H9 (cell line): ENCODE data around the gene RGS9. TPM values are rescaled to one million over a fixed set of nuclear protein-coding genes. Genes with fewer than 3 reads are reported as not detected.

Experiments
- DNase-seq: peaks from one replicate; pipeline ENCODE4 v3.0.0-alpha.2; 2017
- H2AFZ ChIP-seq: one replicate; pipeline ENCODE4 v1.6.1; 2013; ENCODE audit warnings: mild to moderate bottlenecking, low read length, control low read depth, moderate library complexity
- H2AK5ac ChIP-seq: 2 replicates; pipeline ENCODE4 v1.6.1; 2013; ENCODE audit warnings: low read length, control low read depth, mixed read lengths; ENCODE audit not compliant: insufficient read length
- H2BK120ac ChIP-seq: one replicate; pipeline ENCODE4 v1.6.1; 2013; ENCODE audit warnings: low read depth, mild to moderate bottlenecking, low read length, control low read depth, inconsistent platforms; ENCODE audit not compliant: poor library complexity, severe bottlenecking
- H2BK12ac ChIP-seq: 2 replicates; pipeline ENCODE4 v1.6.1; 2013; ENCODE audit warnings: low read length, control low read depth, mixed read lengths, low read depth; ENCODE audit not compliant: insufficient read length
- H2BK15ac ChIP-seq: 2 replicates; pipeline ENCODE4 v1.6.1; 2013; ENCODE audit warnings: low read depth, low read length, control low read depth
- H2BK20ac ChIP-seq: one replicate; pipeline ENCODE4 v1.6.1; 2013; ENCODE audit warnings: low read depth, mild to moderate bottlenecking, low read length, control low read depth, inconsistent platforms; ENCODE audit not compliant: poor library complexity, severe bottlenecking
- H2BK5ac ChIP-seq: 2 replicates; pipeline ENCODE4 v1.6.1; 2013; ENCODE audit warnings: low read length, control low read depth, mixed read lengths; ENCODE audit not compliant: insufficient read length
- H3K14ac ChIP-seq: 2 replicates; pipeline ENCODE4 v1.6.1; 2013; ENCODE audit warnings: low read length, control low read depth; ENCODE audit not compliant: insufficient read depth
- H3K18ac ChIP-seq: 2 replicates; pipeline ENCODE4 v1.6.1; 2013; ENCODE audit warnings: low read depth, mild to moderate bottlenecking, mixed read lengths, low read length, control low read depth; ENCODE audit not compliant: insufficient read length
- H3K23ac ChIP-seq: 2 replicates; pipeline ENCODE4 v1.6.1; 2013; ENCODE audit warnings: low read length, control low read depth, mixed read lengths, low read depth; ENCODE audit not compliant: insufficient read length
- H3K23me2 ChIP-seq: 2 replicates; pipeline ENCODE4 v1.6.1; 2013; ENCODE audit warnings: low read depth, mild to moderate bottlenecking, mixed read lengths, low read length, control low read depth; ENCODE audit not compliant: insufficient read length, poor library complexity, severe bottlenecking
- H3K27ac ChIP-seq: 2 replicates; pipeline ENCODE4 v1.5.1; 2013; ENCODE audit warnings: low read length, control low read depth, mixed read lengths, low read depth; ENCODE audit not compliant: insufficient read length
- H3K27me3 ChIP-seq: 2 replicates; pipeline ENCODE4 v1.6.1; 2013; ENCODE audit warnings: low read length, control low read depth, inconsistent platforms; ENCODE audit not compliant: insufficient read depth
- H3K4ac ChIP-seq: 2 replicates; pipeline ENCODE4 v1.6.1; 2013; ENCODE audit warnings: low read depth, mild to moderate bottlenecking, control low read depth, inconsistent platforms, low read length, moderate library complexity
- H3K4me1 ChIP-seq: 2 replicates; pipeline ENCODE4 v1.6.1; 2013; ENCODE audit warnings: low read length, control low read depth, inconsistent platforms; ENCODE audit not compliant: insufficient read depth
- H3K4me2 ChIP-seq: 2 replicates; pipeline ENCODE4 v1.6.1; 2013; ENCODE audit warnings: low read length, control low read depth, mixed read lengths; ENCODE audit not compliant: insufficient read length, insufficient read depth
- H3K56ac ChIP-seq: 2 replicates; pipeline ENCODE4 v1.6.1; 2013; ENCODE audit warnings: low read depth, mild to moderate bottlenecking, mixed read lengths, low read length, control low read depth; ENCODE audit not compliant: insufficient read length
- H3K79me1 ChIP-seq: 2 replicates; pipeline ENCODE4 v1.6.1; 2013; ENCODE audit warnings: low read depth, mild to moderate bottlenecking, moderate library complexity, low read length, control low read depth, inconsistent platforms; ENCODE audit not compliant: insufficient read depth, poor library complexity, severe bottlenecking
- H3K79me2 ChIP-seq: 2 replicates; pipeline ENCODE4 v1.6.1; 2013; ENCODE audit warnings: low read length, control low read depth, inconsistent platforms; ENCODE audit not compliant: insufficient read depth
- H3K9ac ChIP-seq: 2 replicates; pipeline ENCODE4 v1.6.1; 2013; ENCODE audit warnings: low read length, control low read depth, mixed read lengths; ENCODE audit not compliant: insufficient read length; ENCODE audit errors: extremely low read depth
- H3K9me3 ChIP-seq: one replicate; pipeline ENCODE4 v1.6.1; 2013; ENCODE audit warnings: low read depth, low read length, inconsistent platforms; ENCODE audit not compliant: control insufficient read depth
- H3T11ph ChIP-seq: one replicate; pipeline ENCODE4 v1.6.1; 2013; ENCODE audit warnings: mild to moderate bottlenecking, low read length, control low read depth, inconsistent platforms
- H4K20me1 ChIP-seq: one replicate; pipeline ENCODE4 v1.6.1; 2013; ENCODE audit not compliant: control insufficient read depth, insufficient read length, insufficient read depth
- H4K5ac ChIP-seq: 2 replicates; pipeline ENCODE4 v1.6.1; 2013; ENCODE audit warnings: low read depth, mild to moderate bottlenecking, mixed read lengths, low read length, control low read depth; ENCODE audit not compliant: insufficient read length
- H4K8ac ChIP-seq: replicated peaks from 2 replicates; pipeline ENCODE4 v1.6.1; 2013; ENCODE audit warnings: low read length, control low read depth, mixed read lengths, low read depth; ENCODE audit not compliant: insufficient read length
- H4K91ac ChIP-seq: 2 replicates; pipeline ENCODE4 v1.6.1; 2013; ENCODE audit warnings: low read depth, mild to moderate bottlenecking, moderate library complexity, mixed read lengths, low read length, control low read depth; ENCODE audit not compliant: insufficient read length
- H3K27ac Mint-ChIP-seq, 3 experiments: 2 replicates in 2 of 3; 3 replicates in 1 of 3; pipeline ENCODE4 v1.8.0; 2020 to 2021; ENCODE audit warnings: mixed read lengths in 3 of 3, mild to moderate bottlenecking in 1 of 3, moderate library complexity in 1 of 3
- H3K27me3 Mint-ChIP-seq: 2 replicates; pipeline ENCODE4 v1.8.0; 2021; ENCODE audit warnings: low read depth, mild to moderate bottlenecking, moderate library complexity, mixed read lengths
- H3K36me3 Mint-ChIP-seq, 3 experiments: 2 replicates in 2 of 3; 3 replicates in 1 of 3; pipeline ENCODE4 v1.8.0; 2020 to 2021; ENCODE audit warnings: low read depth in 3 of 3, mixed read lengths in 3 of 3; ENCODE audit not compliant: insufficient read depth in 1 of 3
- H3K4me1 Mint-ChIP-seq, 2 experiments: 2 replicates each; pipeline ENCODE4 v1.8.0; 2020; ENCODE audit warnings: mixed read lengths in 2 of 2
- H3K4me3 Mint-ChIP-seq, 2 experiments: 2 replicates in 1 of 2; 3 replicates in 1 of 2; pipeline ENCODE4 v1.8.0; 2020 to 2021; ENCODE audit warnings: mild to moderate bottlenecking in 2 of 2, mixed read lengths in 2 of 2, moderate library complexity in 1 of 2
- H3K9me3 Mint-ChIP-seq, 2 experiments: 2 replicates in 1 of 2; 3 replicates in 1 of 2; pipeline ENCODE4 v1.8.0; 2020; ENCODE audit warnings: mild to moderate bottlenecking in 2 of 2, mixed read lengths in 2 of 2, moderate library complexity in 1 of 2
- CTCF ChIP-seq: fragments of 200-600 bp; sonication (generic); conservative IDR thresholded peaks from 3 replicates; pipeline ENCODE4 v1.8.0; 2021; ENCODE audit warnings: antibody characterized with exemption, mild to moderate bottlenecking
- WGBS: extraction: QIAGEN DNeasy Blood & Tissue Kit; methylation state at CpG from one replicate; pipeline ENCODE4 v1.1.7; 2013; ENCODE audit warnings: missing lambda C conversion rate, low lambda C conversion rate, mixed read lengths; ENCODE audit not compliant: insufficient read length; ENCODE audit errors: extremely low coverage; 5-methylcytosine and 5-hydroxymethylcytosine counted together
- total RNA-seq: library from RNA; stranded (reverse); gene quantifications from 2 replicates; pipeline ENCODE4 v1.2.1, GENCODE V29; 2021

RGS9 gene
- total RNA-seq, 1 experiment from 2014 or later: 12.0 TPM

DNA sequence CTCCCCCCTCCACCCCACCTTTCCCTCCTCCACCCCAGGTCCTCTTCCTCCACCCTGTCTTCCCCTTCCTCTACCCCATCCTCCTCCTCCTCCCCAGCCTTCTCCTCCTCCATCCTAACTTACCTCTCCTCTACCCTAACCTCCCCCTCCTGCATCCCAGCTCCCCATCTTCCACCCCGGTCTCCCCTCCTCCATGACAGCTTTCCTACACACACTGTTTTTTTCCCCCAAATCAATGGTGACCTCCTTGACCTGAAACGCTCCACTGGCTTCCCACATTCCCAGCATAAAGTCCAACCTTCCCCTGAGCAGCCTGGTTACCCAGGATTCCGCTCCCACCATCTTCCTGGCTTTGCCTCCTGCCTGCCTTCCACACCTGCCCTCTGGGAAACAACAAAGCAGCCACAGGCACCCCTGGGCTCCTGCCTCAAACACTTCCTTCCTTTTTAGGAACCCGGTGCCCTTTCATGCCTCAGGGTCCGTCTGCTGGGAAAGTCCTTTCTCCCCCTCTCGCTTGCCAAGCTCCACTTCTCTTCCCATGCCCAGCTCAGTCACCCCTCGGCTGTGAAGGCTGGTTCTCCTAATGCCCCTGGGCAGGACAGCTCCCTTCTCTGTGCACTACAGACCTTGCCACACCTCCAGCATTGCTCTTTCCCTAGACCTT is 2.1 kb downstream of the RGS9 start:
- DNase-seq: no peak
- no peak overlapping the region for H4K91ac ChIP-seq
- no peak overlapping the region for H2BK12ac ChIP-seq
- no peak overlapping the region for H2BK120ac ChIP-seq
- H3K27me3 ChIP-seq: peaks cover 4% of the 10 kb centered on the region; the same call in 1 of the 2 replicates
- H4K8ac ChIP-seq: no peak overlapping the region
- no peak overlapping the region for H2AFZ ChIP-seq
- H2BK5ac ChIP-seq: no peak overlapping the region
- H3K79me2 ChIP-seq: no peaks in the 10 kb centered on the region
- Mint-ChIP-seq H3K36me3 (no peaks in the 10 kb centered on the region; a peak in 1 of 7 replicates), H3K27ac (no peak overlapping the region), H3K4me3 (peak overlapping the region in 1 of 2 experiments; percentile 12; a peak in 2 of 5 replicates), H3K4me1 (peaks cover 23 to 25% of the 10 kb centered on the region in 2 experiments), H3K27me3 (peaks cover 39% of the 10 kb centered on the region), H3K9me3 (no peaks in the 10 kb centered on the region)
- no peak overlapping the region for H3T11ph ChIP-seq
- H2BK20ac ChIP-seq: no peak overlapping the region
- WGBS: 100% methylated on average over 1 of the region's 7 CpGs
- H3K23ac ChIP-seq: no peak overlapping the region
- H3K14ac ChIP-seq: peak overlapping the region; percentile 12; the same call in 1 of the 2 replicates
- H3K4ac ChIP-seq: no peak overlapping the region
- no peaks in the 10 kb centered on the region for H4K20me1 ChIP-seq
- H3K23me2 ChIP-seq: peaks cover 4% of the 10 kb centered on the region
- H3K56ac ChIP-seq: no peak overlapping the region
- no peak overlapping the region for H3K27ac ChIP-seq
- H3K79me1 ChIP-seq: no peaks in the 10 kb centered on the region
- no peak overlapping the region for H2AK5ac ChIP-seq
- H3K9me3 ChIP-seq: no peaks in the 10 kb centered on the region
- no peak for TF ChIP-seq CTCF
- no peak overlapping the region for H3K9ac ChIP-seq
- no peak overlapping the region for H2BK15ac ChIP-seq
- no peak overlapping the region for H3K18ac ChIP-seq
- no peak overlapping the region for H3K4me2 ChIP-seq
- H3K4me1 ChIP-seq: peaks cover 6% of the 10 kb centered on the region
- H4K5ac ChIP-seq: peak overlapping the region; percentile 69
